ENCODE data around the gene COX6A1. TPM values are rescaled to one million over a fixed set of nuclear protein-coding genes. Genes with fewer than 3 reads are reported as not detected.

Gene COX6A1
- total RNA-seq: 418 and 561 TPM in 2 replicates

DNA sequence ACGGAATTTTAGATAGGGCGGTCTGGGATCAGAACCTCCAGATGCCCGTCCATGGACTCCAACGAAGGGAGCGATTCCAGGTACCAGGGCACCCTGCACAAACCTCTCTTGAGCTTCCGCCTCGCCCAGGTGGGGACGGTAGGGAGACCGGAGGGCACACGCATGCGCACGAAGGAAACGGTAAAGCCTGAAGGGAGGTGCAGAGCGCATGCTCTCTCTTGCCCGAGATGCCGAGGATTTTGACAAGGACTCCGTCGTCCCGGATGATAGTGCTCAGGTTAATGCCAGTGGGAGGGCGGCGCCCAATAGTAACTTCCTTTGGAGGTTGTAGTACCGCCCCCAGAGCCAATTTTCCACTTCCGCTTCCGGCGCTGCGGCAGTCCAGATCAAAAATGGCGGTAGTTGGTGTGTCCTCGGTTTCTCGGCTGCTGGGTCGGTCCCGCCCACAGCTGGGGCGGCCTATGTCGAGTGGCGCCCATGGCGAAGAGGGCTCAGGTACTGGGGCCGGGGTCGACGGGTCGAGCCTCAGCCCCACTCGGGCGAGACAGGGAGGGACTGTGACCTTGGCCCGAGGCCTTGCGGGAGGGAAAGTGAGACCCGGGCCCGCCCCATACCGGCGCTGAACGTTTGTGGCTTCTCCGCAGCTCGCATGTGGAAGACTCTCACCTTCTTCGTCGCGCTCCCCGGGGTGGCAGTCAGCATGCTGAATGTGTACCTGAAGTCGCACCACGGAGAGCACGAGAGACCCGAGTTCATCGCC, at the start of gene COX6A1:
COX6A1 (plus strand) TSS at position 379 of the 760 bp plus-strand sequence; CDS start at position 393, 14 bp downstream.

DNA sequence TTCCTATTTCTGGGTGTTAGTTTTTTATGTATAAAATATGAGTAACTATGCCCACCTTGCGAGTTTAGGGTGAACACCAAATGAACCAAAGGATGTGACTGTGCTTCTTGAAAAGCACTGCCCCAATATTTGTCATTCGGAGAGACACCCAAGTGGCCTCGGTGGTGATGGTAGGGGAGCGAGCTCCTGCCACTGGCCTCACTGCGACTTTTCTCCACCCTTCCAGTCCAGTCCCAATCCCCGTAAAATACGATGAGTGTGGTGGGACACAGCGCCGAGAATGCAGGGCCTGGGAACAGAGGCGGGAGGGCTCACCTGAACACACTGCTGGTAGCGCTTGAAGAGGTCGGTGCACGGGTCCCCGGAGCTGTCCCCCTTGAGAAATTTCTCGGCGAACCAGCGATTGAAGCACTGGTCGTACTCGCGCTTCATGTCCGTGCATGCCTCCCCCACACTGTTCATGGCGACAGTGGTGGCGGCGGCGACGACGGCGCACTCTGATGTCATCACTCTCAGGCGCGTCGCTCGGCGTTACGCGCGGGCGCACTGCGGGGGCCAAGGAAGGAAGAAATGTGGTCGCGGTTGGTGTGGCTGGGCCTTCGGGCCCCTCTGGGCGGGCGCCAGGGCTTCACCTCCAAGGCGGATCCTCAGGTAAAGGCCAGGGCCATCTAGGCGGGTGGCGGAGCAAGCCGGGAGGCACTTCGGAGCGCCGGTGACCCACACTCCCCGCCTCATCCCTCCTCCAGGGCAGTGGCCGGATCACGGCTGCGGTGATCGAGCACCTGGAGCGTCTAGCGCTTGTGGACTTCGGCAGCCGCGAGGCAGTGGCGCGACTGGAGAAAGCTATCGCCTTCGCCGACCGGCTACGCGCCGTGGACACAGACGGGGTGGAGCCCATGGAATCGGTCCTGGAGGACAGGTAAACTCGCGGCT, 8.3 kb downstream of the COX6A1 start, which contains the start of the genes GATC and TRIAP1:
GATC (plus strand) TSS at position 534 of the 933 bp plus-strand sequence; CDS start at position 571, 37 bp downstream.
TRIAP1 (minus strand) TSS at position 474 of the 933 bp plus-strand sequence; CDS start at position 462, 12 bp downstream.

GRCh38 chr12:120469450-120470149, 31.7 kb downstream of the COX6A1 start, which contains the start of gene SRSF9:
SRSF9 (minus strand) TSS chr12:120469748; CDS start chr12:120469609, 139 bp downstream.

Other genes with a start within 250 kb of the COX6A1 start
- 67.8 and 191 TPM in 2 replicates for gene GCN1, start 243.4 kb upstream of the COX6A1 start, total RNA-seq
- gene RPLP0, start 237.0 kb upstream of the COX6A1 start, total RNA-seq: 2,307 and 3,078 TPM in 2 replicates
- gene PXN, start 172.4 kb upstream of the COX6A1 start, total RNA-seq: 34.3 and 78.6 TPM in 2 replicates
- under 0.01 TPM in 2 replicates for gene RNU4-2, start 146.2 kb upstream of the COX6A1 start, total RNA-seq
- gene RNU4-1, start 144.9 kb upstream of the COX6A1 start, total RNA-seq: under 0.01 TPM in 1 of 2 replicates, not detected in the other
- gene SIRT4, start 135.8 kb upstream of the COX6A1 start, total RNA-seq: 1.1 and 1.8 TPM in 2 replicates
- not detected in 2 replicates for gene PLA2G1B, start 110.3 kb upstream of the COX6A1 start, total RNA-seq
- not detected in 2 replicates for gene MSI1, start 68.9 kb upstream of the COX6A1 start, total RNA-seq
- gene TRIAP1, start 8.3 kb downstream of the COX6A1 start, total RNA-seq: 26.1 and 31.0 TPM in 2 replicates
- 14.4 and 25.2 TPM in 2 replicates for gene GATC, start 8.3 kb downstream of the COX6A1 start, total RNA-seq
- 173 and 175 TPM in 2 replicates for gene SRSF9, start 31.6 kb downstream of the COX6A1 start, total RNA-seq
- 232 and 373 TPM in 2 replicates for gene DYNLL1, start 58.0 kb downstream of the COX6A1 start, total RNA-seq
- gene COQ5, start 91.0 kb downstream of the COX6A1 start, total RNA-seq: 23.3 and 28.9 TPM in 2 replicates
- 110 and 248 TPM in 2 replicates for gene RNF10, start 96.2 kb downstream of the COX6A1 start, total RNA-seq
- 23.3 and 31.0 TPM in 2 replicates for gene POP5, start 143.3 kb downstream of the COX6A1 start, total RNA-seq
- gene CABP1, start 202.5 kb downstream of the COX6A1 start, total RNA-seq: 0.16 TPM in 1 of 2 replicates, not detected in the other
- 54.3 and 62.5 TPM in 2 replicates for gene MLEC, start 249.0 kb downstream of the COX6A1 start, total RNA-seq

All from bladder microvascular endothelial cell (primary cell).